OCI-LY3 (cell line): ENCODE data around the gene ADD2.

ENCODE experiments used
- EZH2phosphoT487 ChIP-seq: fragments of 200-600 bp; shearing (Covaris generic); IDR thresholded peaks from 2 replicates; pipeline ENCODE4 v1.6.1; 2018; ENCODE audit warnings: antibody characterized with exemption, mixed run types, low read depth
- TF ChIP-seq, protein P1 (sequence below): fragments of 200-600, 300-600 bp; sonication (generic); IDR thresholded peaks from 2 replicates; pipeline ENCODE4 v1.5.1; 2014; ENCODE audit warnings: antibody characterized with exemption, low read length, low read depth

GRCh38 chr2:70808983-70809958 is 41.3 kb upstream of the ADD2 start:
- TF ChIP-seq, protein P1, sequence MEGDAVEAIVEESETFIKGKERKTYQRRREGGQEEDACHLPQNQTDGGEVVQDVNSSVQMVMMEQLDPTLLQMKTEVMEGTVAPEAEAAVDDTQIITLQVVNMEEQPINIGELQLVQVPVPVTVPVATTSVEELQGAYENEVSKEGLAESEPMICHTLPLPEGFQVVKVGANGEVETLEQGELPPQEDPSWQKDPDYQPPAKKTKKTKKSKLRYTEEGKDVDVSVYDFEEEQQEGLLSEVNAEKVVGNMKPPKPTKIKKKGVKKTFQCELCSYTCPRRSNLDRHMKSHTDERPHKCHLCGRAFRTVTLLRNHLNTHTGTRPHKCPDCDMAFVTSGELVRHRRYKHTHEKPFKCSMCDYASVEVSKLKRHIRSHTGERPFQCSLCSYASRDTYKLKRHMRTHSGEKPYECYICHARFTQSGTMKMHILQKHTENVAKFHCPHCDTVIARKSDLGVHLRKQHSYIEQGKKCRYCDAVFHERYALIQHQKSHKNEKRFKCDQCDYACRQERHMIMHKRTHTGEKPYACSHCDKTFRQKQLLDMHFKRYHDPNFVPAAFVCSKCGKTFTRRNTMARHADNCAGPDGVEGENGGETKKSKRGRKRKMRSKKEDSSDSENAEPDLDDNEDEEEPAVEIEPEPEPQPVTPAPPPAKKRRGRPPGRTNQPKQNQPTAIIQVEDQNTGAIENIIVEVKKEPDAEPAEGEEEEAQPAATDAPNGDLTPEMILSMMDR = no peak
- no peak for TF ChIP-seq EZH2phosphoT487
